Dermis blood vessel endothelial cell (primary cell): Measurements from ENCODE around the gene BAIAP3. TPM values are rescaled to one million over a fixed set of nuclear protein-coding genes. Genes with fewer than 3 reads are reported as not detected.
"Not testable (repeated sequence)": the region's sequence is repeated elsewhere in the genome, so short reads cannot be mapped to it uniquely, and the experiment has no call there.

Experiments used
- DNase-seq: peaks from one replicate; pipeline ENCODE4 v3.0.0; 2010
- total RNA-seq: library from RNA; depleted of rRNA; stranded (reverse); fragments of >200 nt; gene quantifications from 2 replicates; pipeline ENCODE4 v1.2.3, GENCODE V29; 2014

Gene BAIAP3
- 1.3 and 1.4 TPM in 2 replicates for total RNA-seq

- peak; percentile 53 for DNase-seq
Measured at GRCh38 chr16:1333149-1333812, at the start of gene BAIAP3. Gene BAIAP3, plus strand, starts transcription at chr16:1333645. Its CDS starts 4,905 bp downstream, at chr16:1338550.

GRCh38 chr16:1283996-1284616 is 49.3 kb upstream of the BAIAP3 start:
- DNase-seq, result no peak

GRCh38 chr16:1285669-1286512 is 47.6 kb upstream of the BAIAP3 start:
- DNase-seq, result no peak

- DNase-seq, result no peak
Measured at GRCh38 chr16:1286513-1287094, 46.8 kb upstream of the BAIAP3 start.

- DNase-seq, result peak; percentile 21
Measured at GRCh38 chr16:1287982-1288670, 45.3 kb upstream of the BAIAP3 start.

GRCh38 chr16:1288813-1289476 is 44.5 kb upstream of the BAIAP3 start:
- DNase-seq, result no peak

- DNase-seq, result no peak
Measured at GRCh38 chr16:1289477-1289866, 44.0 kb upstream of the BAIAP3 start.

GRCh38 chr16:1290063-1290501 is 43.4 kb upstream of the BAIAP3 start:
- DNase-seq, result no peak

GRCh38 chr16:1290860-1291575 is 42.4 kb upstream of the BAIAP3 start:
- peak; percentile 57 for DNase-seq

- DNase-seq, result no peak
Measured at GRCh38 chr16:1291576-1291974, 41.9 kb upstream of the BAIAP3 start.

GRCh38 chr16:1292208-1292607 is 41.2 kb upstream of the BAIAP3 start:
- DNase-seq, result not testable (repeated sequence)

- DNase-seq, result not testable (repeated sequence)
Measured at GRCh38 chr16:1292808-1293207, 40.6 kb upstream of the BAIAP3 start.

- no peak for DNase-seq
Measured at GRCh38 chr16:1293921-1294656, 39.4 kb upstream of the BAIAP3 start.

- DNase-seq, result no peak
Measured at GRCh38 chr16:1295465-1295864, 38.0 kb upstream of the BAIAP3 start.

- DNase-seq, result not testable (repeated sequence)
Measured at GRCh38 chr16:1296688-1297017, 36.8 kb upstream of the BAIAP3 start.

- DNase-seq, result peak; percentile 57
Measured at GRCh38 chr16:1297018-1297696, 36.3 kb upstream of the BAIAP3 start.

GRCh38 chr16:1298406-1298805 is 35.0 kb upstream of the BAIAP3 start:
- no peak for DNase-seq

GRCh38 chr16:1299012-1299867 is 34.2 kb upstream of the BAIAP3 start:
- no peak for DNase-seq

GRCh38 chr16:1299868-1300203 is 33.6 kb upstream of the BAIAP3 start:
- DNase-seq, result no peak
